Neural progenitor cell (in vitro differentiated cells): Measurements from ENCODE around the gene NMBR.

ENCODE experiments used
- EZH2 ChIP-seq: fragments of 200-600 bp; sonication (generic); IDR thresholded peaks from 2 replicates; pipeline ENCODE4 v1.6.1; 2017; ENCODE audit warnings: antibody characterized with exemption, mild to moderate bottlenecking, moderate library complexity
- EZH2phosphoT487 ChIP-seq: fragments of 200-600 bp; sonication (generic); IDR thresholded peaks from 2 replicates; pipeline ENCODE4 v1.6.1; 2017; ENCODE audit warnings: antibody characterized with exemption
- TF ChIP-seq, protein P1 (sequence below): fragments of 200-600 bp; sonication (generic); IDR thresholded peaks from 2 replicates; pipeline ENCODE4 v1.5.1; 2017; ENCODE audit warnings: antibody characterized with exemption, mild to moderate bottlenecking

DNA sequence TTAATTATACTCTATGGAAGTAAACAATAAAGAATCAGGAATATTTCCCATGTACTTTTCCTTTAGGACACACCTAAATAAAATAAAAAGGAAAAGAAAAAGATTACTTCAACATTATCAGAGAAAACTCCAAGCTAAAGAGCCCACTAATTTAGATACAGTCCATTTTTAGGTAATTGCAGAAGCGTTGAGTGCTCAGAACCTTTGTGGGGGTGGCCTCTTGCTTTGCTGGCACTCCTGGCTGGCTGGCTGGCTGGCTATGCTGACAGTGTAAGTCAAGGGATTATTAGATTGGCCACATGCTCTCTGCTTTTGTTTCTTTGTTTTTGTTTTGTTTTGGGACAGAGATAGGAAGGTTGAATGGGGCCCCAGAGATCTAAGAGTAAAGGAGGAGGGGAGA lies 14.3 kb downstream of the NMBR start, which contains the start of gene GJE1:
- TF ChIP-seq, protein P1, sequence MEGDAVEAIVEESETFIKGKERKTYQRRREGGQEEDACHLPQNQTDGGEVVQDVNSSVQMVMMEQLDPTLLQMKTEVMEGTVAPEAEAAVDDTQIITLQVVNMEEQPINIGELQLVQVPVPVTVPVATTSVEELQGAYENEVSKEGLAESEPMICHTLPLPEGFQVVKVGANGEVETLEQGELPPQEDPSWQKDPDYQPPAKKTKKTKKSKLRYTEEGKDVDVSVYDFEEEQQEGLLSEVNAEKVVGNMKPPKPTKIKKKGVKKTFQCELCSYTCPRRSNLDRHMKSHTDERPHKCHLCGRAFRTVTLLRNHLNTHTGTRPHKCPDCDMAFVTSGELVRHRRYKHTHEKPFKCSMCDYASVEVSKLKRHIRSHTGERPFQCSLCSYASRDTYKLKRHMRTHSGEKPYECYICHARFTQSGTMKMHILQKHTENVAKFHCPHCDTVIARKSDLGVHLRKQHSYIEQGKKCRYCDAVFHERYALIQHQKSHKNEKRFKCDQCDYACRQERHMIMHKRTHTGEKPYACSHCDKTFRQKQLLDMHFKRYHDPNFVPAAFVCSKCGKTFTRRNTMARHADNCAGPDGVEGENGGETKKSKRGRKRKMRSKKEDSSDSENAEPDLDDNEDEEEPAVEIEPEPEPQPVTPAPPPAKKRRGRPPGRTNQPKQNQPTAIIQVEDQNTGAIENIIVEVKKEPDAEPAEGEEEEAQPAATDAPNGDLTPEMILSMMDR: no peak
- TF ChIP-seq EZH2 (no peak), EZH2phosphoT487 (no peak)
